ENCODE data around the gene TMEM190.

The TMEM190 gene

DNA sequence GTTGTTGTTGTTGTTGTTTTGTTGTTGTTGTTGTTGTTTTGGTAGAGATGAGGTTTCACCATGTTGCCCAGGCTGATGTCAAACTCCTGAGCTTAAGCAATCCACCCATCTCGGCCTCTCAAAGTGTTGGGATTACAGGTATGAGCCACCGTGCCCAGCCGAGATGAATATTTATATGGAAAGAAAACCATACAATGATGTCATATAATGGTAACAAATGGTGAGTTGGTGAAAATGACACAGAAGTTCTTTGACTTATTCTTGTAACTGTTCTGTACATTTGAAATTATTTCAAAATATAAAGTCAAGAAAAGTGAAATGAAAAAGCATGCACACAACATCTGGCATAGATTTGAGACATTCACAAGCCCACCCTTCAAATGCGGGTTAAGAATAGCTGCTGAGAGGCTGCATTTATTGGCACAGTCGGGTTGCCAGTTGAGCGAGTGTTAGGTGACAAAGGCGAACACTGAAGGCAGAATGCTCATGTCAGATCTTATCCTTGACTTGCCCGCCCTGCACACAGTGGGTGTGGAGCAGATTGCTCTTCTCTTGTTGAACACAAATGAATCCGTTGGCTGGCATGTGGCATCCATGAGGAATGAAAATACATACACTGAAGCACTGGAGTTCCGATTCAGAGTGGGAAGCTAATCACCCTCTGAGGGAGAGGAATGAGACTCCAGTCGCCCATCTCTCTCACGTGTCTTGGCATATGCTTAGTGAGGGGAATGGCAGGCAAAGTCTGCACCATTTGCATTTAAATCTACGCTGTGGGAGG, 46.8 kb downstream of the TMEM190 start:
- DNase-seq (ENCODE audit: low spot score) = no peak

DNA sequence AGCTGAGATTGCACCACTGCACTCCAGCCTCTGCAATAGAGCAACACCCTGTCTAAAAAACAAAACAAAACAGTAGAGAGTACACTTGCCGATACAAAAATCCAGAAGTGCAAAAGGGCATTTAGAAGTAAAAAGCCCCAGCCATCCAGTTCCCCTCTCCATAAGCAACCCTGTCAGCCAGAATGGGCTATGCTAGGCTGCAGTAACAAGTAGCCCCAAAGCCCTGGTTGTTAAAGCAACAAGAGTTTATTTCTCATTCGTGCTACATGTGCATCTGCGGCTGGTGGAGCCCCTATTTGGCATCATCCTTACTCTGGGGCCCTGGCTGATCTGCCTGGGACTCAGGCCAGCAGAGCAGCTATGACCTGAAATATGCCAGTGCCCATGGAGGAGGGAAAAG, 47.9 kb downstream of the TMEM190 start:
- no peak for DNase-seq (ENCODE audit: low spot score)

DNA sequence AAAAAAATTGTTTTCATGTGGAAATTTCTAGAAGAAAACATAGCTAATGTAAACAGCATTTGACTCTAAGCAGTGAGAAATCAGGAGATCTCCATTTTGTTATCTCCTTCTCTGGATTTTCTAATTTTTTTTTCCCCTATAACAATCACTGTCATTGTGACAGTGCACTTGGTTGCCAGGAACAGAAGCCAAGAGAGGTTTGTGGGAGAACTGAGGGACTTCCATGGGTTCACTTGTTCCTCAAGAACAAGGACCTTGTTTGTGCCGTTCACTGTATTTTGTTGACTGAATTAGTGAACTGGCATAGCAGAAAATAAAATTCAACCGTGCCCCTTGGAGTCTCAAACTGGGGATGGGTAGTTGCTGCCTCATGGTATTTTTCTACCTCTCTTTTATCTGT, 49.4 kb downstream of the TMEM190 start:
- no peak for DNase-seq (ENCODE audit: low spot score)

All from kidney tubule cell (primary cell).